ENCODE measurements around the gene KIF4B.

Gene KIF4B, protein sequence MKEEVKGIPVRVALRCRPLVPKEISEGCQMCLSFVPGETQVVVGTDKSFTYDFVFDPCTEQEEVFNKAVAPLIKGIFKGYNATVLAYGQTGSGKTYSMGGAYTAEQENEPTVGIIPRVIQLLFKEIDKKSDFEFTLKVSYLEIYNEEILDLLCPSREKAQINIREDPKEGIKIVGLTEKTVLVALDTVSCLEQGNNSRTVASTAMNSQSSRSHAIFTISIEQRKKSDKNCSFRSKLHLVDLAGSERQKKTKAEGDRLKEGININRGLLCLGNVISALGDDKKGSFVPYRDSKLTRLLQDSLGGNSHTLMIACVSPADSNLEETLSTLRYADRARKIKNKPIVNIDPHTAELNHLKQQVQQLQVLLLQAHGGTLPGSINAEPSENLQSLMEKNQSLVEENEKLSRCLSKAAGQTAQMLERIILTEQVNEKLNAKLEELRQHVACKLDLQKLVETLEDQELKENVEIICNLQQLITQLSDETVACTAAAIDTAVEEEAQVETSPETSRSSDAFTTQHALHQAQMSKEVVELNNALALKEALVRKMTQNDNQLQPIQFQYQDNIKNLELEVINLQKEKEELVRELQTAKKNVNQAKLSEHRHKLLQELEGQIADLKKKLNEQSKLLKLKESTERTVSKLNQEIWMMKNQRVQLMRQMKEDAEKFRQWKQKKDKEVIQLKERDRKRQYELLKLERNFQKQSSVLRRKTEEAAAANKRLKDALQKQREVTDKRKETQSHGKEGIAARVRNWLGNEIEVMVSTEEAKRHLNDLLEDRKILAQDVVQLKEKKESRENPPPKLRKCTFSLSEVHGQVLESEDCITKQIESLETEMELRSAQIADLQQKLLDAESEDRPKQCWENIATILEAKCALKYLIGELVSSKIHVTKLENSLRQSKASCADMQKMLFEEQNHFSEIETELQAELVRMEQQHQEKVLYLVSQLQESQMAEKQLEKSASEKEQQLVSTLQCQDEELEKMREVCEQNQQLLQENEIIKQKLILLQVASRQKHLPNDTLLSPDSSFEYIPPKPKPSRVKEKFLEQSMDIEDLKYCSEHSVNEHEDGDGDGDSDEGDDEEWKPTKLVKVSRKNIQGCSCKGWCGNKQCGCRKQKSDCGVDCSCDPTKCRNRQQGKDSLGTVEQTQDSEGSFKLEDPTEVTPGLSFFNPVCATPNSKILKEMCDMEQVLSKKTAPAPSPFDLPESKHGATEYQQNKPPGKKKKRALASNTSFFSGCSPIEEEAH

DNA sequence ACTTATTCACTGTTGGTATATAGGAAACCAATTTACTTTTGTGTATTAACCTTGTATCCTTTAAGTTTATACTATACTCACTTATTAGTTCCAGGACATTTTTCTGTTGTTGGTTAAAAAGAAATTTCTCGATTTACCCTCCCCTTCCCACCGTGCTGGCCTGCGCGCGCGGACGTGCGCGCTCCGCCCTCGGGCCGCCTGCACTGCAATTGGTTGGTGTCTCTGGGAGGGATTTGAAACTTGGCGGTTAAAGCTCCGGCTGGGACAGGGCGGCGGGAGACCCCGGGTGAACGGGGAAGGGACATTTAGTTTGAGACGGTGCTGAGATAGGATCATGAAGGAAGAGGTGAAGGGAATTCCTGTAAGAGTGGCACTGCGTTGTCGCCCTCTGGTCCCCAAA, at the start of gene KIF4B:
TSS of gene KIF4B (plus strand) at position 230 of the 400 bp plus-strand sequence. CDS start at position 335, 105 bp downstream.
- no peak for DNase-seq (ENCODE audit: low read depth, low spot score)
- H3K9me3 ChIP-seq (ENCODE audit: insufficient read depth, low read length) = no peaks in the 10 kb centered on the region
- no peak for TF ChIP-seq ZNF274 (IDR thresholded peaks at IDR 0.05; ENCODE audit: low read depth, low read length)

DNA sequence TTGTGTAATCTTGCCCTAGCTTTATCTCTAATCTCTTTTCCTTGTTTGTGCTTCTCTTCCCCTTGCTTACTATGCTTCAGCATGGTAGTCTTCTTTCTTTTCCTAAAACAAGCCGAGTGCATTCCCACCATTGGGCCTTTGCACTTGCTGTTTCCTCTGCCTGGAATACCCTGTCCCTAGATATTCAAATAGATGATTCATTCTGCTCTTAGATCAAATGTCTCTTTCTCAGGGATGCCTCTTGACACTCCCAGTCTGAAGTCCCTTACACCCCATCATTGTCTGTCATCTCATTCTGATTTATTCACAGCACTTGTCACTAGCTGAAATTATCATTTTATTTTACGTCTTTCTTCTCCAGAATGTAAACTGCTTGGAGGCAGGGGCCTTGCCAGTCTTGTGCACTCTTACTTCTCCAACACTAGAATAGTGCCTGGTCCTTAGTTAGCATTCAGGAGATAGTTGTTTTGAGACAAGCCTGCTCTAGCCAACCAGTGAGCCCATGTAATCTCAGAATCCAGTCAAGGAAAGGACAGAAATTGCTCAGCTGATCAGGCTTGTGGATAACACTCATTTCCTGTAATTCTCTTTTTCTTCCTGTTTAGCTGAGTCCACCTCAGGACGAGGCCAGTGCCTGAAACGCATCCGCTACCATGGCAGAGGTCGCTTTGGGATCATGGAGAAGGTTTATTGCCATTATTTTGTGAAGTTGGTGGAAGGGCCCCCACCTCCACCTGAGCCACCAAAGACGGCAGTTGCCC, 47.3 kb upstream of the KIF4B start:
- no peak for DNase-seq (ENCODE audit: low read depth, low spot score)
- H3K4me3 ChIP-seq (ENCODE audit: insufficient read length, low read depth) = no peak overlapping the region
- H3K4me1 ChIP-seq (ENCODE audit: insufficient read depth, insufficient read length) = no peaks in the 10 kb centered on the region
- no peaks in the 10 kb centered on the region for H3K9me3 ChIP-seq (ENCODE audit: insufficient read depth, low read length)
- H3K36me3 ChIP-seq (ENCODE audit: insufficient read depth, insufficient read length, low read length) = peaks cover 32% of the 10 kb centered on the region
- no peak for TF ChIP-seq ZNF274 (IDR thresholded peaks at IDR 0.05; ENCODE audit: low read depth, low read length)
- TF ChIP-seq YY1 (IDR thresholded peaks at IDR 0.05; ENCODE audit: insufficient read depth, insufficient read length) = no peak
- TF ChIP-seq SUZ12 (IDR thresholded peaks at IDR 0.05; ENCODE audit: extremely low read depth, insufficient read depth, insufficient read length) = no peak
- no peaks in the 10 kb centered on the region for H3K27me3 ChIP-seq (ENCODE audit: insufficient read depth, insufficient read length)
- H3K9ac ChIP-seq (ENCODE audit: insufficient read length, low read depth) = no peak overlapping the region

More for the DNA sequence above, at the start of gene KIF4B:
- Histone ChIP-seq H3K4me3 (ENCODE audit: insufficient read length, low read depth) (no peak within 1 kb of the TSS), H3K27me3 (ENCODE audit: insufficient read depth, insufficient read length) (no peaks in the 10 kb centered on the region), H3K36me3 (ENCODE audit: insufficient read depth, insufficient read length, low read length) (no peaks in the 10 kb centered on the region), H3K9ac (ENCODE audit: insufficient read length, low read depth) (no peak within 1 kb of the TSS), H3K4me1 (ENCODE audit: insufficient read depth, insufficient read length) (no peaks in the 10 kb centered on the region)

GRCh38 chr5:154966874-154967273, 46.7 kb upstream of the KIF4B start:
- Histone ChIP-seq H3K27me3 (ENCODE audit: insufficient read depth, insufficient read length) (no peaks in the 10 kb centered on the region), H3K36me3 (ENCODE audit: insufficient read depth, insufficient read length, low read length) (peaks cover 26% of the 10 kb centered on the region), H3K4me1 (ENCODE audit: insufficient read depth, insufficient read length) (no peaks in the 10 kb centered on the region), H3K9ac (ENCODE audit: insufficient read length, low read depth) (no peak overlapping the region), H3K9me3 (ENCODE audit: insufficient read depth, low read length) (no peaks in the 10 kb centered on the region), H3K4me3 (ENCODE audit: insufficient read length, low read depth) (no peak overlapping the region)
- TF ChIP-seq SUZ12 (IDR thresholded peaks at IDR 0.05; ENCODE audit: extremely low read depth, insufficient read depth, insufficient read length) = no peak
- TF ChIP-seq YY1 (IDR thresholded peaks at IDR 0.05; ENCODE audit: insufficient read depth, insufficient read length) = no peak
- no peak for TF ChIP-seq ZNF274 (IDR thresholded peaks at IDR 0.05; ENCODE audit: low read depth, low read length)
- DNase-seq (ENCODE audit: low read depth, low spot score) = no peak

DNA sequence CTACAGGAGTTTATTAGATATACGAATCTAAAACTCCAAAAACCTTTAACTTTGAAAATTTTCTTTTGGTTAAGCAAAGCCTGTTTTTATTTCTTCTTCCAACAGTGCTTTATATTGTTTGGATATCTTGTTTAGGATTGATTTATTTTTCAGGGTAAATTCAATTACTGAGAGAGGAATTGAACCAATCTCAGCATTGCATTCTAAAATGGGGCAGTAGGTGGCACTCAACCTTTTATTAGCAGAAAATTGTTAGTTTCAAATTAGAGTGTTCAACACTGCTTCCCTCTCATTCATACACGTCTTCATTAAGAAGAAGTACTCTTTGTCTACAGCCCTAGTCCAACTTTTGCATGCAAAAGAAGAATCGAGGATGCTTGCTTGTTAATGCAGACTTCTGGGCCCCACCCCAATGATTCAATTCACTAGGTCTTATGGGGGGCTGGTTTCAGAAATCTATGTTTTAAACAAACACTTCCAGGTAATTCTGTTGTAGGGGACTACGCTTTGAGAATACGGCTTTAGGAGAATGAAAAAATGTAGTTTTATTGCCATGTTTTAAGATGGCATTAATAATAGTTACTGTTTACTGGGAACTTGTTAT, 46.0 kb upstream of the KIF4B start:
- TF ChIP-seq ZNF274 (IDR thresholded peaks at IDR 0.05; ENCODE audit: low read depth, low read length) (no peak), SUZ12 (IDR thresholded peaks at IDR 0.05; ENCODE audit: extremely low read depth, insufficient read depth, insufficient read length) (no peak), YY1 (IDR thresholded peaks at IDR 0.05; ENCODE audit: insufficient read depth, insufficient read length) (no peak)
- peaks cover 26% of the 10 kb centered on the region for H3K36me3 ChIP-seq (ENCODE audit: insufficient read depth, insufficient read length, low read length)
- H3K4me3 ChIP-seq (ENCODE audit: insufficient read length, low read depth) = no peak overlapping the region
- DNase-seq (ENCODE audit: low read depth, low spot score) = no peak
- H3K27me3 ChIP-seq (ENCODE audit: insufficient read depth, insufficient read length) = no peaks in the 10 kb centered on the region
- no peaks in the 10 kb centered on the region for H3K4me1 ChIP-seq (ENCODE audit: insufficient read depth, insufficient read length)
- H3K9ac ChIP-seq (ENCODE audit: insufficient read length, low read depth) = no peak overlapping the region
- H3K9me3 ChIP-seq (ENCODE audit: insufficient read depth, low read length) = no peaks in the 10 kb centered on the region

GRCh38 chr5:154968953-154969352, 44.6 kb upstream of the KIF4B start:
- Histone ChIP-seq H3K27me3 (ENCODE audit: insufficient read depth, insufficient read length) (no peaks in the 10 kb centered on the region), H3K9me3 (ENCODE audit: insufficient read depth, low read length) (no peaks in the 10 kb centered on the region), H3K4me3 (ENCODE audit: insufficient read length, low read depth) (no peak overlapping the region), H3K36me3 (ENCODE audit: insufficient read depth, insufficient read length, low read length) (peaks cover 26% of the 10 kb centered on the region), H3K4me1 (ENCODE audit: insufficient read depth, insufficient read length) (no peaks in the 10 kb centered on the region), H3K9ac (ENCODE audit: insufficient read length, low read depth) (no peak overlapping the region)
- DNase-seq (ENCODE audit: low read depth, low spot score) = no peak
- TF ChIP-seq ZNF274 (IDR thresholded peaks at IDR 0.05; ENCODE audit: low read depth, low read length) (no peak), SUZ12 (IDR thresholded peaks at IDR 0.05; ENCODE audit: extremely low read depth, insufficient read depth, insufficient read length) (no peak), YY1 (IDR thresholded peaks at IDR 0.05; ENCODE audit: insufficient read depth, insufficient read length) (no peak)

GRCh38 chr5:154970759-154971158, 42.8 kb upstream of the KIF4B start:
- TF ChIP-seq YY1 (IDR thresholded peaks at IDR 0.05; ENCODE audit: insufficient read depth, insufficient read length) = no peak
- TF ChIP-seq SUZ12 (IDR thresholded peaks at IDR 0.05; ENCODE audit: extremely low read depth, insufficient read depth, insufficient read length) = no peak
- TF ChIP-seq ZNF274 (IDR thresholded peaks at IDR 0.05; ENCODE audit: low read depth, low read length) = no peak
- H3K27me3 ChIP-seq (ENCODE audit: insufficient read depth, insufficient read length) = no peaks in the 10 kb centered on the region
- no peak overlapping the region for H3K4me3 ChIP-seq (ENCODE audit: insufficient read length, low read depth)
- no peak for DNase-seq (ENCODE audit: low read depth, low spot score)
- H3K36me3 ChIP-seq (ENCODE audit: insufficient read depth, insufficient read length, low read length) = peaks cover 26% of the 10 kb centered on the region
- no peak overlapping the region for H3K9ac ChIP-seq (ENCODE audit: insufficient read length, low read depth)
- H3K4me1 ChIP-seq (ENCODE audit: insufficient read depth, insufficient read length) = no peaks in the 10 kb centered on the region
- H3K9me3 ChIP-seq (ENCODE audit: insufficient read depth, low read length) = no peaks in the 10 kb centered on the region; the same call in 1 of the 2 replicates

Data from NT2/D1 (cell line).